GM18517 (cell line): Measurements from ENCODE around the gene SEMA7A.

ENCODE experiments used
- ATAC-seq: cut with Tn5 transposase; IDR thresholded peaks from one replicate; pipeline ENCODE4 v1.9.1; 2021; ENCODE audit warnings: mild to moderate bottlenecking, moderate library complexity; ENCODE audit not compliant: unreplicated experiment

Gene SEMA7A

DNA sequence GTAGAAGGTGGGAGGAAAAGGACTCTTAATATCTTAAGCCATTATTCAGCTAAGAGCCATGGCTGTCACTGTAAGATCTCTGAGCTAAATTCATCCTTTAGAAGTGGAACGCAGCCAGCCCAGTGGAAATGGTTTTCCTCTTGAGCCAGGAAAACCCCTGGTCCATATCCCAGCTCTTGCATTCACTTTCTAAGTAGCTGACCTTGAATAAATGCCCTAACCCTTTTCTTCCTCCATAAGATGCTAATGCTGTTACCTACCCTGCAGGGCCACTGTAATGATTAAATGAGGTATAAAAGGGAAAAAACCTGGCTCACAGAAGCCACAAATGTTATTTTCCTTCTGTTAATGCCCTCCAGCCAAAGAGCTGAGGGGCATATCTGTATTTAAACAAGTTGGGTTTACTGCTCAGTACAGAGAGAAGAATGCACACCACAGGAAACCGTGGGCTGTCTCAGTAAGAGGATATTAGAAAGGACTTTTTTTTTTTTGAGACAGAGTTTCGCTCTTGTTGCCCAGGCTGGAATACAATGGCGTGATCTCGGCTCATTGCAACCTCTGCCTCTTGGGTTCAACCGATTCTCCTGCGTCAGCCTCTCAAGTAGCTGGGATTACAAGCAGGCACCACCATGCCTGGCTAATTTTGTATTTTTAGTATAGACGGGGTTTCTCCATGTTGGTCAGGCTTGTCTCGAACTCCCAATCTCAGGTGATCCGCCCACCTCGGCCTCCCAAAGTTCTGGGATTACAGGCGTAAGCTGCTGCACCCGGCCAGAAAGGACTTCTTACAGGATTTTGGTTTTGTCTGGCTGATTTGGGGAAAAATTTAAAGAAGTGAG, 20.4 kb upstream of the SEMA7A start:
- no peak for ATAC-seq

GRCh38 chr15:74451861-74452835, 18.4 kb upstream of the SEMA7A start:
- no peak for ATAC-seq

DNA sequence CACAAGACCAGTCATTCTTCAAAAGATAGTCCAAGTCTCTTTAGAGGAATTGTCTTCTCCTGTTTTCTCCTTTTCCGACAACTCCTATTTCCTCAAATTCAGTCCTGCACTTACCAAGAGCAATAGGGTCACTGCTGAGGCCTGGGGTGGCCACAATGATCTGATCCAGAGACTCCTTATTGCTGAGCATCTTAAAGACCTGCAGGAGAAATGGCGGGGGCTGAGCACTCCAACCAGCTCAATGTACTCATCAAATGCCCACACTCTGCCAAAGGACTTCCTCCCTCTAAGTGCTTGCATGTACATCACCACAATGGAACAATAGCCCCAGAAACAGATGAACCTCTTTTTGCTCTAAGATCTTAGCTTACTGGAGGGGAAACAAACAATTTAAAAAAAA, 17.6 kb upstream of the SEMA7A start:
- no peak for ATAC-seq

DNA sequence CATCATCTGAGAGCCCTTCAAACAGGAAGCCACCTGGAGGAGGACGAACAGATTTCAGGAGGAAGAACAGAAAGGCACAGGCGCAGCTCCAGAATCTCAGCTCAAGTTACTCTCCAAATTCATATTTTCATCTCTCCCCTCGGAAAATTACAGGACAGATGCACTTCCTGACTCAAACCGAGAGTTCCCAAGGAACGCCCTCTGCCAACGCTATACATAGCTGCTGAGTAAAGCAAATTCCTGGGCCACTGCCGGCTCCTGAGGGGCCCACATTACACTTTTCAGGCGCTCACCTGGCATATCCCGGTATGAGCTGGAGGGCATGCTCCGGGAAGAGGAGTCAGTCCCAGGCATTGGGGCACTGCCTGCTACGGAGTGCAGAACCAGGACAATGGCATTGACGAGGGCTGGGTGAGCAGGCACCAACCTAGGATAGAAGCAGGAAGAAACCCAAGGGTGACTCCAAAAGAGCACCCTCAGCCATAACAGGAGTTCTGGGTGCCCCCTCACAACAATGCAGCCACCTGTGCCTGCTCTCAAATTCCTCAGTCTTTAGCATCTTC, 16.0 kb upstream of the SEMA7A start:
- ATAC-seq, result no peak

GRCh38 chr15:74449095-74449494, 15.3 kb upstream of the SEMA7A start:
- no peak for ATAC-seq

- ATAC-seq, result no peak
Observed at GRCh38 chr15:74445816-74446763, 12.3 kb upstream of the SEMA7A start.

GRCh38 chr15:74444106-74445062, 10.6 kb upstream of the SEMA7A start:
- no peak for ATAC-seq

DNA sequence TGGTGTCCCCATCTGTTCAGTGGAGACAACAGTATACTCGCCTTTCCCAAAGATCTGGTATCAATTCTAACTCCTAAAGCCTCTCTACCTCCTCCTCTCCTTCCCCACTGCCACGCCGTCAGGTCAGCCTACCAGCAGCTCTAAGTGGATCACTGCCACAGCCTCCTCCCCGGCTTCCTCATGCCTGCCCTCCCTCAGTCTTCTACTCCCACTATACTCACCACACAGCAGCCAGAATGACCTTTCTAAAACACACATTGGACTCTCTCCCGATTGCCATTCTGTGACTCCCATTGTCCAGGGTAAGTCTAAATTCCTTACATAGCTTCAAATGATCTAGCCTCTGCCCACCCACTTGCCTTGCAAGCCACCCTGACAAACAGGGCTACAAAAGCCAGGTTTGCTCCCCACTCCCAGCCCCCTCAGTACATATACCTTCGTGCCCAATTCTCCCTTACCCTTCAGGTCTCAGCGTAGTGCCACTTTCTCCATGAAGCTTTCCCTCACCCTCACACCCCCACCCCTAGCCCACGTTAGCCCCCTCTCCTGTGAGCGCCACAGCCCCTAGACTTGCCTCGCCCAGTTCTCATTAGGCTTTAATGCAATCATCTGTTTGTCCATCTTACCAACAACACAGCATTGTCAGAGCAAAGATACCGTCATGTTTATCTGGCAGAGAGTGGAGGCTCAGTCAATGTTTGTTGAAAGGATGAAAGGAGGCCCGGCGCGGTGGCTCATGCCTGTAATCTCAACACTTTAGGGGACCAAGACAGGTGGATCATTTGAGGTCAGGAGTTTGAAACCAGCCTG, 9.5 kb upstream of the SEMA7A start:
- ATAC-seq, result no peak

DNA sequence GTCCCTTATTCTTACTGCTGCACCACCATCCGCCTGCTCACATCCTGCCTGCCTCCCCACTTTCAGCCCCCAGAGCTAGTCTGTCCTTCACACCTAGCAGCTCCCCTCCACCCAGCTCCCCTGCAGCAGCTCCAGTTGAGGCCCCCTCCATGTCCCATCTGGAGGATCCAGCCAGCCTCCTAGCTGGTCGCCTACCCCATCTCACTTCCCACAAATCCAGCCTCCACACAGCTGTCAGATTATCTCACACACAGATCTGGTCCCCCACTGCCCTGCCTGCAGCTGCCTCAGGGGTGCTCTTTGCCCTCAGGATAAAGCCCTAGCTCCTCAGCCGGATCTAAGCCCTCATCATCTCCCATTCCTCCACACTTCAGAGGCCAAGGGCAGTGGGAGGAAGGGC, 8.8 kb upstream of the SEMA7A start:
- no peak for ATAC-seq

- no peak for ATAC-seq
Observed at GRCh38 chr15:74442063-74442462, 8.3 kb upstream of the SEMA7A start.

DNA sequence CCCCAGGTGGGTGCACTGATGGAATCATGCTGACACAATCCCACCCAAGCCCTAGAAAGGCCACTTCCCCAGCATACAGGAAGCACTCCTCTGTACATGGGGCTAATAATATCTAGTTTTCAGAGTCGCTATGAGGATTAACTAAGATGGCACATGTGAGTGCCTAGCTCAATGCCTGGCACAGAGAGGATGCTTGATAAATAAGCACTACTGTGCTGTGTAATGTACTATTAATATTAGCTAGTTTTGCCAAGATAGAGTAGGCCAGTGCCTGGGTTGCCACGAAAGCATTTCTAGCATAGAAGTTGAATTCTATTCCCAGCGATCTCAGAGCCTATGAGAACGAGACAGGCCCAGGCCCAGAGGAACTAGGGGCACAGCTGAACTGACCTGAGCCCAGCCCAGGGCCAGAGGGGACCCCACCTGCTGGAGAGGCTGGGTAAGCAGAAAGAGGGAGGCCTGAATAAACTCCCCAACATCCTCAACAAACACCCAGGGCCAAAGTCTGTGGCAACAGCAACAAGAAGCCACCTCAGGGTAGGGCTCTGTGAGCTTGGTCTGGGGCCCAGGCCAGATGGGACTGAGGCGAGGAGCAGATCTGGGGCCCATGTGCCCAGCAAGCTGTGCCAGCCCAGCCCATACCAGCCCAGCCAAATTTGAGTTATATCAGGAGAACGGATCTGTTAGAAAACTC, 7.6 kb upstream of the SEMA7A start:
- no peak for ATAC-seq

GRCh38 chr15:74438721-74439316, 5.1 kb upstream of the SEMA7A start:
- peak; percentile 44 for ATAC-seq

DNA sequence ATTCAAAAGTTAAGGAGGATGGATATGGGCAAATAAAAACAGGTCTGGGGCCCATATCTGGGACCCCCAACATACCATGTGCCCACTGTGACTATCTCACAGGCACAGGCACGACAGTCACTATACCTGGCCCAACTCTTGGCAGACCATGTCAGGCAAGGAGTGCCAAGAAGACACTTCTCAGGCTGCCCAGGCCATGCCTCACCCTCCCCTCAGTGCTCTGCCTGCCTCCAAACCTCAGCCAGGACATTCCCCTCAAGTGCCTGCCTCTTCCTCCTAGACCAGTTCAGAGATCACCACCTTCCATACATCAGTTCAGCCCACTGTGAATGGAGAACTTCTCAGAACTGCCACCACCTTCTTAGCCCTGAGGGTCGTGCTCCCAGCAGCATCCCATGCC, 4.4 kb upstream of the SEMA7A start:
- ATAC-seq, result no peak

- no peak for ATAC-seq
Observed at GRCh38 chr15:74434263-74435136, 742 bp upstream of the SEMA7A start.

- no peak for ATAC-seq
Observed at GRCh38 chr15:74432968-74433591, 678 bp downstream of the SEMA7A start.
